Loucy (cell line): ENCODE results near the gene EPHA8.

Experiments
- H2AFZ ChIP-seq: fragments of 200-600 bp; sonication (generic); 2 replicates; pipeline ENCODE4 v1.6.0; 2016; ENCODE audit warnings: antibody characterized with exemption, mild to moderate bottlenecking, low read length, moderate library complexity
- H3F3A ChIP-seq: fragments of 200-600 bp; 2 replicates; pipeline ENCODE4 v1.6.0; 2016; ENCODE audit warnings: antibody characterized with exemption, low read depth, mild to moderate bottlenecking
- H3K27me3 ChIP-seq: fragments of 200-600 bp; sonication (generic); 2 replicates; pipeline ENCODE4 v1.6.1; 2014; ENCODE audit warnings: low read length, mild to moderate bottlenecking; ENCODE audit not compliant: insufficient read depth, poor library complexity, severe bottlenecking
- H3K36me3 ChIP-seq: fragments of 200-600 bp; sonication (generic); 2 replicates; pipeline ENCODE4 v1.6.1; 2016; ENCODE audit warnings: low read length; ENCODE audit not compliant: insufficient read depth
- H3K4me1 ChIP-seq: fragments of 200-600 bp; sonication (generic); 2 replicates; pipeline ENCODE4 v1.5.1; 2014; ENCODE audit warnings: low read length, mild to moderate bottlenecking; ENCODE audit not compliant: insufficient read depth, poor library complexity, severe bottlenecking
- H3K4me2 ChIP-seq: fragments of 200-600 bp; sonication (generic); 2 replicates; pipeline ENCODE4 v1.6.0; 2014; ENCODE audit warnings: antibody characterized with exemption, low read length, low read depth, mild to moderate bottlenecking; ENCODE audit not compliant: poor library complexity, severe bottlenecking
- H3K4me3 ChIP-seq: fragments of 200-600 bp; sonication (generic); 2 replicates; pipeline ENCODE4 v1.5.1; 2014; ENCODE audit warnings: low read length, mild to moderate bottlenecking, mixed read lengths; ENCODE audit not compliant: poor library complexity, severe bottlenecking
- H3K79me2 ChIP-seq: fragments of 200-600 bp; sonication (generic); 2 replicates; pipeline ENCODE4 v1.6.1; 2014; ENCODE audit warnings: low read length; ENCODE audit not compliant: insufficient read depth
- H3K9ac ChIP-seq: fragments of 200-600 bp; sonication (generic); 2 replicates; pipeline ENCODE4 v1.6.0; 2014; ENCODE audit warnings: mild to moderate bottlenecking, low read depth, low read length, moderate library complexity; ENCODE audit not compliant: poor library complexity, severe bottlenecking
- H3K9me2 ChIP-seq: fragments of 200-600 bp; sonication (generic); replicated peaks from 2 replicates; pipeline ENCODE4 v1.6.1; 2016; ENCODE audit warnings: low read depth, low read length, mixed read lengths
- H3K9me3 ChIP-seq: fragments of 200-600 bp; sonication (generic); 2 replicates; pipeline ENCODE4 v1.6.1; 2014; ENCODE audit warnings: mild to moderate bottlenecking, antibody characterized with exemption, low read length, low read depth; ENCODE audit not compliant: insufficient read depth
- H4K20me1 ChIP-seq: fragments of 200-600 bp; sonication (generic); 2 replicates; pipeline ENCODE4 v1.6.0; 2014; ENCODE audit warnings: antibody characterized with exemption, low read length, mild to moderate bottlenecking; ENCODE audit not compliant: insufficient read depth, poor library complexity, severe bottlenecking
- EZH2phosphoT487 ChIP-seq: fragments of 200-600 bp; IDR thresholded peaks from 2 replicates; pipeline ENCODE4 v1.6.1; 2018; ENCODE audit warnings: antibody characterized with exemption, mild to moderate bottlenecking, moderate library complexity, borderline replicate concordance
- TF ChIP-seq, protein P1 (sequence below): fragments of 200-600 bp; sonication (generic); conservative IDR thresholded peaks from 2 replicates; pipeline ENCODE4 v1.5.1; 2014; ENCODE audit warnings: mild to moderate bottlenecking, antibody characterized with exemption, low read length

The EPHA8 gene

GRCh38 chr1:22627331-22627730, 64.0 kb downstream of the EPHA8 start:
- Histone ChIP-seq H3K27me3 (no peaks in the 10 kb centered on the region), H3K79me2 (no peaks in the 10 kb centered on the region), H3K9me2 (no peaks in the 10 kb centered on the region), H3K9ac (no peak overlapping the region), H4K20me1 (no peaks in the 10 kb centered on the region), H3K9me3 (no peaks in the 10 kb centered on the region), H3K4me1 (no peaks in the 10 kb centered on the region), H3K4me2 (no peak overlapping the region), H3K36me3 (no peaks in the 10 kb centered on the region), H3F3A (no peaks in the 10 kb centered on the region), H3K4me3 (no peak overlapping the region), H2AFZ (no peak overlapping the region)
- TF ChIP-seq EZH2phosphoT487, result no peak
- TF ChIP-seq, protein P1, sequence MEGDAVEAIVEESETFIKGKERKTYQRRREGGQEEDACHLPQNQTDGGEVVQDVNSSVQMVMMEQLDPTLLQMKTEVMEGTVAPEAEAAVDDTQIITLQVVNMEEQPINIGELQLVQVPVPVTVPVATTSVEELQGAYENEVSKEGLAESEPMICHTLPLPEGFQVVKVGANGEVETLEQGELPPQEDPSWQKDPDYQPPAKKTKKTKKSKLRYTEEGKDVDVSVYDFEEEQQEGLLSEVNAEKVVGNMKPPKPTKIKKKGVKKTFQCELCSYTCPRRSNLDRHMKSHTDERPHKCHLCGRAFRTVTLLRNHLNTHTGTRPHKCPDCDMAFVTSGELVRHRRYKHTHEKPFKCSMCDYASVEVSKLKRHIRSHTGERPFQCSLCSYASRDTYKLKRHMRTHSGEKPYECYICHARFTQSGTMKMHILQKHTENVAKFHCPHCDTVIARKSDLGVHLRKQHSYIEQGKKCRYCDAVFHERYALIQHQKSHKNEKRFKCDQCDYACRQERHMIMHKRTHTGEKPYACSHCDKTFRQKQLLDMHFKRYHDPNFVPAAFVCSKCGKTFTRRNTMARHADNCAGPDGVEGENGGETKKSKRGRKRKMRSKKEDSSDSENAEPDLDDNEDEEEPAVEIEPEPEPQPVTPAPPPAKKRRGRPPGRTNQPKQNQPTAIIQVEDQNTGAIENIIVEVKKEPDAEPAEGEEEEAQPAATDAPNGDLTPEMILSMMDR, result no peak

- TF ChIP-seq, protein P1, result no peak
- no peak for TF ChIP-seq EZH2phosphoT487
- Histone ChIP-seq H3K9me2 (no peaks in the 10 kb centered on the region), H3K79me2 (no peaks in the 10 kb centered on the region), H2AFZ (no peak overlapping the region), H4K20me1 (no peaks in the 10 kb centered on the region), H3K36me3 (no peaks in the 10 kb centered on the region), H3K4me3 (no peak overlapping the region), H3K9ac (no peak overlapping the region), H3K27me3 (no peaks in the 10 kb centered on the region), H3F3A (no peaks in the 10 kb centered on the region), H3K4me1 (no peaks in the 10 kb centered on the region), H3K4me2 (no peak overlapping the region), H3K9me3 (no peaks in the 10 kb centered on the region)
Observed at GRCh38 chr1:22628698-22629444, 65.6 kb downstream of the EPHA8 start.

DNA sequence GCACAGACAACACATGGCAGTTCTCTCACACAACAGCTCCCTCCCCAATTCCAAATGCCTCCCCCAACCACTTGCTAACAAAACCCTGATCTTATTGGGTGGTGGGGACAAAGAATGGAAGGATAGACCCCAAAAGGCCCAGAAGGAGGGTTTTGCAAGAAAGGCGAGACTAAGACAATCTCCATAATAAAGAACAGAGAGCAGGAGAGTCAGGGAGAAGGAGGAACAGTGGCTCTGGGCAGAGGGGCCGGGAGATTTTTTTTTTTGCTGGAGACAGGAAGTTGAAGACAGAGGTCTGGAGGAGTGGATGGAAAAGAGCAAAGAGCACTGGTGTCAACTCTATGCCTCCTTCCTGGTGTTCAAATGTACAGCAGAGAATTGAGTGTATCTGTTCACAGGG, 66.6 kb downstream of the EPHA8 start:
- no peaks in the 10 kb centered on the region for H3K36me3 ChIP-seq
- no peaks in the 10 kb centered on the region for H3K9me3 ChIP-seq
- H3F3A ChIP-seq, result no peaks in the 10 kb centered on the region
- no peaks in the 10 kb centered on the region for H3K4me1 ChIP-seq
- H4K20me1 ChIP-seq, result no peaks in the 10 kb centered on the region
- no peak for TF ChIP-seq EZH2phosphoT487
- TF ChIP-seq, protein P1, result no peak
- no peaks in the 10 kb centered on the region for H3K79me2 ChIP-seq
- H3K9me2 ChIP-seq, result no peaks in the 10 kb centered on the region
- no peak overlapping the region for H3K9ac ChIP-seq
- no peak overlapping the region for H3K4me3 ChIP-seq
- no peaks in the 10 kb centered on the region for H3K27me3 ChIP-seq
- no peak overlapping the region for H2AFZ ChIP-seq
- no peak overlapping the region for H3K4me2 ChIP-seq
